Esophagus muscularis mucosa (tissue), 4 donors: Measurements from ENCODE around the gene VRK3.

ENCODE experiments used
- CTCF ChIP-seq, 3 experiments: fragments of 200-600 bp in 2 of 3; fragments of 450-650 bp in 1 of 3; sonication (generic) in 2 of 3; IDR thresholded peaks; one replicate each; pipeline ENCODE4 v1.5.1; 2017 to 2019; ENCODE audit warnings: antibody characterized with exemption in 3 of 3, mild to moderate bottlenecking in 2 of 3, moderate library complexity in 1 of 3
- EP300 ChIP-seq: sonication (generic); formaldehyde crosslinking; IDR thresholded peaks from one replicate; pipeline ENCODE4 v1.6.1; 2017; ENCODE audit warnings: antibody characterized with exemption
- POLR2A ChIP-seq: fragments of 450-650 bp; IDR thresholded peaks from one replicate; pipeline ENCODE4 v1.6.1; 2017; ENCODE audit warnings: antibody characterized with exemption, moderate library complexity, mild to moderate bottlenecking, low read depth
- POLR2AphosphoS5 ChIP-seq, 2 donors: sonication (generic); formaldehyde crosslinking; IDR thresholded peaks; one replicate each; pipeline ENCODE4 v1.6.1; 2017; ENCODE audit warnings: antibody characterized with exemption in 2 of 2

DNA sequence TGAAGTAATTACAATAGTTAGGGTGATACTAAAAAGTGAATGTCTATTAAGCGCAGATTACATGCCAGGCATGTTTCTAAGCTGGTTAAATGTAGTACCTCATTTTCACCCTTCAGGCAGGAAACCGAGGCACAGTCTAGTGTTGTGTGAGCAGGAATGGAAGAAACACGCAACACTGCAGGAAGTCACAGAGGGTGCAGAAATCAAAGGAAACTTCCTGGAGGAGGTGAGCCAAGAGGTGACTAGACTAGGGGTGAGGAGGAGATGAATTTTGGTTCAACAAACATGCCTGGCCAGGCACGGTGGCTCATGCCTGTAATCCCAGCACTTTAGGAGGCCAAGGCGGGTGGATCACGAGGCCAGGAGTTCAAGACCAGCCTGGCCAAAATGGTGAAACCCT, 42.4 kb upstream of the VRK3 start:
- TF ChIP-seq CTCF (IDR thresholded peaks at IDR 0.05), result no peak
- TF ChIP-seq EP300, result no peak
- TF ChIP-seq POLR2A, result no peak
- no peak for TF ChIP-seq POLR2AphosphoS5 (IDR thresholded peaks at IDR 0.05)
